ENCODE measurements around the gene ANKRD29.
A peak's percentile ranks its signal among the peaks of the same experiment; 100 is the strongest.
"Not testable (repeated sequence)": the region's sequence is repeated elsewhere in the genome, so short reads cannot be mapped to it uniquely, and the experiment has no call there.

Gene ANKRD29

DNA sequence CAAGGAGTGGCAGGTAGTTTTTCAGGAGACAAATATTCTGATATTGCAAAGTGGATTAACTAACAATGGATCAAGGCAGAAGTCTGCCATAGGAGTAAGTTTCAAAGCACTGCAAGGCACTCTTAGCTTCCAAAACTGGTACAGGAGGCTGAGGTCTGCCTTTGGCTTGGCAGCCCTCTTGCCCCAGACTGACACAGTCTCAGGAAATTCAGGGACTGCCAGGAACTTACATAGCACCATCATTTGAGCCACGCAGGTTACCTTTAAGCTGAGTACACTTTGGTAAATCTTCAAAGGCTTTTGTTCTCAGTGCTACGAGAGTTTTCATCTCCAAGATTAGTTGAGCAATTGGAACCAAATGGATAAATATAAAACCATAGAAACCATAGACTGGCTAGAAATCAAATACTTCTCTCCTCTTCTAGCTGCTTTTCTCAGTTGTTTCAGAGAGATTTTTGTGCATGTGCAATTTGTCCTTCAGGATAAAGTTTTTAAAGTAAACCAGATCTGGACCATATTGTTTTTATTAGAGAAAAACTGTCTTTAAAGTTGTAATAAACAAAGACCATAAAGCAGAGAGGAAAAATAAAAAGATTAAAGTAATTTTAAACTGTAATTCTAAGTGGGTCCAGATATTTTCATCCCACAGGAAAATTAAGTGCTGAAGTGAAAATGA, 18.8 kb downstream of the ANKRD29 start:
- no peak for DNase-seq

- no peak for DNase-seq
These were observed 20.6 kb downstream of the ANKRD29 start for GRCh38 chr18:23641937-23642666.

DNA sequence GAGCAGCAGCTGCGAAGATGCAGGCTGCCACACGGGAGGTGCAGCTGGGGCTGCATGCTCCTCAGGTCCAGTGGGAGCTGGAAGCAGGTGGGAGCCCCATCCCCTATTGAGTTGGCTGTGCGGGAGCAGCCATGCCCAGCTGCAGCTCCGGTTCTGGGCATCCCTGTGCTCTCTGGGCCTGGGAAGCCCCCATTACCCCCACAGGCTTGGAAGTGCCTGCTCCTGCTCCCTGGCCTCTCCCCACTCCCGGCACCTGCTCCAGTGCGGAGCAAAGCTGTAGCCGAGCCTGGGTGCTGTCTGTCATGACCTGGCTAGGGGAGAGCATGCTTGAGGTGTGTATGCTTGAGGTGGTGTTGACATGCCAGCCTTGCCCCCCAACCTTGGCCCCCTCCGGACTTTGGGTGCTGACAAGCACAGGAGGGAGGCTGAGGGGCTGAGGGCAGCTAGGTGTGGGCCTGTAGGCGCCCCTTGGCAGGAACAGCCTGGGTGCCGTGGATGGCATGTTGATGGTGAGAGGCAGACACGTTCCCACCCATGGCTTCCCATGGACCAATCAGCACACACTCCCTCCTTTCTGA, 21.5 kb downstream of the ANKRD29 start:
- no peak for DNase-seq

- no peak for DNase-seq
These were observed 22.7 kb downstream of the ANKRD29 start for GRCh38 chr18:23640052-23640451.

DNA sequence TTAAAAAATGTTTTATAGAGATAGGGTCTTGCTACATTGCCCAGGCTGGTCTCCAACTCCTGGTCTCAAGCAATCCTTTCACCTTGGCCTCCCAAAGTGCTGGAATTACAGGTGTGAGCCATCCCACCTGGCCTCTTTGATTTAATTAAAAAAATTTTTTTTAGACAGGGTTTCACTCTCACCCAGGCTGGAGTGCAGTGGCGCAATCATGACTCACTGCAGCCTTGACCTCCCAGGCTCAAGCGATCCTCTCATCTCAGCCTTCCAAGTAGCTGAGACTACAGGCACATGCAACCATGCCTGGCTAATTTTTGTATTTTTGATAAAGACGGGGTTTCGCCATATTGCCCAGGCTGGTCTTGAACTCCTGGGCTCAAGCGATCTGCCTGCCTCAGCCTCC, 26.3 kb downstream of the ANKRD29 start:
- DNase-seq = not testable (repeated sequence)

- no peak for DNase-seq
These were observed 26.7 kb downstream of the ANKRD29 start for GRCh38 chr18:23636071-23636399.

DNA sequence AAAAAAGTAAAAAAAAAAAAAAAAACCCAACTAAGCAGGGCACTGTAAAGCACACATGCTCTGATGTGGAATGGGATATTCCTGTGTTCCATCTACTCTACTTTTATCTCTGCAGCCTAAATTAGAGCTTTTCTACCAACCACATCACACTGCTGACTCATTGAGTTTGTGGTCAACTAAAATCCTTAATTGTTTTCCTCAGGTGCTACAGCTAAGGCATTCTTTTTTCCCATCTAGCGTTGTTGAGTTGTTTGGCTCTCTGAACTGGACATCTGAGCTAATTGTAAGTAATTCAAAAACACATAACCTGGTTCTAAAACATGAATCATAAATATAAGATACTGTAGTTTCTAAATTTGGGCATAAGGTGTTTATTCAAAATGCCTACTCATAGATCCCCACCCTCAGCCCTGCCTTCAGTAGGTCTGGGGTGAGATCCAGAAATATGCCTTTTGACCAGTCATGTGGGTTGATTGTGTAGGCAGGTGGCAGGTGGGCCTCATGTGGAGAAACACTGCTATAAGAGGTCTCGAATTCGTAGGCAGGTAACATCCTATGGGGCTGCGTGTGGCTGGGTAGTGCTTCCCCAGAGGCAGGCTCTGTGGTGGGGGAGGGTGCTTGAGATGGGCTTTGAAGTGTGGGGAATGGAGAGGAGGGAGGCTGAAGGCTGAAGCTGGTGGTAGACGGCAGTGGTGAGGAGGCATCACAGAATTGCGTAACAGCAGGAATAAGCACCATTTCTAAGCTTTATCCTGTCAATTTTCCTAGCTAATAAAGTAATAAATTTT, 27.2 kb downstream of the ANKRD29 start:
- DNase-seq = no peak

GRCh38 chr18:23634692-23635091, 28.0 kb downstream of the ANKRD29 start:
- DNase-seq = no peak

- no peak for DNase-seq
These were observed 30.1 kb downstream of the ANKRD29 start for GRCh38 chr18:23632615-23633014.

DNA sequence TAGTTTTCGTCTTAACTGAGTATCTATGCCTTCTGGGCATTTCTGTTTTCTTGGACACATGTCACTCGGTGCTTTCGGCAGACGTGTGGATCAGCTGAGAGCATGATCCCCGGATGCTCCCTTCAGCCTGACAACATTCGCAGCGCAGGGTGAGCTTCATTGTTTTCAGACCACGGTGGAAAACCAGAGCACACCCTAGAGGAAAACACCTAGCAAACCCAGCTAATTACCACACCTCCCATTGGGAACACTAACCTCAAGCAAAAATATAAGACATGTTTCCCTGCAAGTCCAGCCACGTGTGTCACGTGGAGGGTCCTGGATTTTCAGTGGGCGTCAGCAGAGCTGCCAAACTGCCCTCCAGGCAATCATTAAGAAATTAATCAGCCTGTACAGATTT, 31.0 kb downstream of the ANKRD29 start:
- DNase-seq = no peak

DNA sequence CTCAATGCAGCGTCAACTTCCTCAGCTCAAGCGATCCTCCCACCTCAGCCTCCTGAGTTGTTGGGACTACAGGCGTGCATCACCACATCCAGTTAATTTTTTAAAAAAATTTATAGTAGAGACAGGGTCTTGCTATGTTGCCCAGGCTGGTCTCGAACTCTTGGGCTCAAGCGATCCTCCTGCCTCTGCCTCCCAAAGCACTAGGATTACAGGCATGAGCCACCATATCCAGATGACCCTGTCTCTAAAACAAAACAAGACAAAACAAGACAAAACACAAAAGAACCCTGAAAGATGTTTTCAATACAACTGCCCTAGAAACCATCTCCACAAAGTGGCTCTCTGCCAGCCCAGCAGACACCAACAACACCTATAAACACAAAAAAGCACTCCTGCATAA, 31.4 kb downstream of the ANKRD29 start:
- DNase-seq = no peak

GRCh38 chr18:23629444-23629946, 33.2 kb downstream of the ANKRD29 start:
- no peak for DNase-seq

DNA sequence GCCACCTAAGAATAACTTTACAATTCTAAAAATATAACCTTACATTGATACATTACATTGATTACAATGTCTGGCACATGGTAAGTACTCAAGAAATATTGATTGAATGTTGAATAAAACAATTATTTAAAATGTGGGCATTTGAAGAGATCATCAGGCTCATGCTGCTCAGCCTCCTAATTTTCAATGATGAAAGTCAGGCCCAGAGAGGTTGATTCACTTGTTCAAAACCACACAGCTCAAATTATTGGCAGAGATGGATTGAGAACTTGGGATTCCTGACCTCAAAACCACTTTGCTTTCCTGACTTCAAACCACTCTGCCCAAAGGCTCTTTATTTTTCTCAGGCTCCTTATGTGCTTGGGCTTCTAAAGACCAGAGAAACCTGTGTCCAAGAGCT, 34.7 kb downstream of the ANKRD29 start:
- DNase-seq = no peak

DNA sequence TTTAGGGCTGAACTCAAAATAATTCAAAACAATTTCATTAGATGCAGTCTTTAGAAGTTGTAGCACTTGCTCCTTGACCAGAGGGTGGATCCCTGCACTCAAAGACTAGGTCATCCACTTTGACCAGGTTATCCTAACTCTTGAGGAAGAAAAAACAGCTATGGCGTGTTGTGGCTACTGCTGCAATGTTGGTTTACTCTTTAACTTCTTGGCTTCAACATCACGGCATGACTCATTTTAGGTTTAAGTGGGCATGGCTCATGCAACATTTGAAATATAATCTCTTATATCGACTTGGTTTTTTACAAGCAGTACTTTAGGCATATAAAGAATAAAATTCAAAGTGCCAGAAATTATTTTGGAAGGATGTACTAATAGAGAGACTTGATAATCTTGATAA, 35.4 kb downstream of the ANKRD29 start:
- peak; percentile 39 for DNase-seq

GRCh38 chr18:23626451-23627279, 36.0 kb downstream of the ANKRD29 start:
- peak; percentile 57 for DNase-seq

- no peak for DNase-seq
These were observed 39.7 kb downstream of the ANKRD29 start for GRCh38 chr18:23623040-23623439.

DNA sequence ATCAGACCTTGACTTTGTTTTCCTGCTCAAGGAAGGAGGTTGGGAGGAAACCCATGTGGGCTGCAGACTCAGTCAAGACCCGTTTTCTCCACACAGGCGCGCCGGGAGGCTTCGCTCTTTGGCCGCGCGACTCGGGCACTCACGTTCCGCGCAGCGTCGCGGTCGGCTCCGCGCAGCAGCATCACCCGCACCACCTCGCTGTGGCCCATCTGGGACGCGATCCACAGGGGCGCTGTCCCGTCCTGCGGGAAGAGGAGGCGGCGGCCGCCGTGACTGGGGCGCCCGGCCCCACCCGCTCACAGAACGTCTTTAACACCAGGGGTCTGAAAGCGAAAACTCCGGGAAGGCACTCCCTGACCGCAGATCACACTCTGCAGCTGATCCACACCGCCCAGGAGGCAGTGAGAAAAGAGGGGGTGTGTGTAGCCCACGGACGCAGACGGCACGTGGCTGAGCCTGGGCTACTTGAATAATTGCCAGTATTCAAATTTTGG, 43.3 kb downstream of the ANKRD29 start:
- peak; percentile 11 for DNase-seq

DNA sequence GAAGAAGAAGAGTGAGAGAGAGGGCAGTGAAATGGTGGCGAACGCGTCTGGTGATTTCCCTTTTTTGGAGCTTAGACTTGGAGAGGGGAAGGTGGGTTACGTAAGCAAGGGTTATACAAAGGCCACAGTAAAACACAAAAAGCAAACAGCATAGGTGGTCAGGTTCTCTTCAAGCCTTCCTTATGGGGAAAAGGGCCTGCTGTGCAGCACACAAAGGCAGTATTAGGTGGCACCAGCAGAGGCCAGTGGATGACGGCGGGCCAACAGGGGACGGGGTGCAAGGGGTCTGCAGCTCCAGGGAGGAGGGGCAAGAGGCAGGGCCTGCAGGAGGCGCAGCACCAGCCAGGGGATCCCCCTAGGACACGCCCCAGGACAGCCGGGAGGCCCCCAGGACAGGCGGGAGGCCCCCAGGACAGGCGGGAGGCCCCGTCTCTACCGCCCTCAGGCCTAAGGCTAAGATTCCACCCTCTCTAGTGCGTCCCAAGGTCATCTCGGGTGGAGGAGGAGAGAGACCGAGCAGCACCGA, 43.8 kb downstream of the ANKRD29 start:
- no peak for DNase-seq

- no peak for DNase-seq
These were observed 45.2 kb downstream of the ANKRD29 start for GRCh38 chr18:23617412-23618014.

GRCh38 chr18:23616258-23616657, 46.5 kb downstream of the ANKRD29 start:
- DNase-seq = no peak

DNA sequence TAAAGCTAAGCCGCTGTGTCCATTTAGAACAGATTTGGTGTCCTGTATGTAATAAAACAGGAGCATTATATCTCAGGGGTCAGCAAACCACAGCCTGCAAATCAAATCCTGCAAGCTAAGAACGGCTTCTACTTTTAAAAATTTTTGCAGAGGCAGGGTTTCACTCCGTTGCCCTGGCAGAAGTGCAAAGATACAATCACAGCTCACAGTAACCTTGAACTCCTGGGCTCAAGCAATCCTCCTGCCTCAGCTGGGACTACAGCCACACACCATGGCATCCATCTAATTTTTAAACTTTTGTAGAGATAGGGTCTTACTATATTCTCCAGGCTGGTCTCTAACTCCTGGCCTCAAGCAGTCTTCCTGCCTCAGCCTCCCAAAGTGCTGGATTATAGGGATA, 47.8 kb downstream of the ANKRD29 start:
- DNase-seq = no peak

Data from fibroblast of skin of abdomen (primary cell).